Anterior cingulate cortex (tissue), 58 donors: ENCODE results near the gene COA1.
"Not testable (repeated sequence)": the region's sequence is repeated elsewhere in the genome, so short reads cannot be mapped to it uniquely, and the experiment has no call there.

ENCODE experiments used
- DNase-seq, 58 donors: peaks; one replicate each; lab custom pipeline; 2025; lab: John Stamatoyannopoulos, UW

The COA1 gene

GRCh38 chr7:43729214-43729923 is at the start of gene COA1:
COA1 (minus strand) TSS chr7:43729523; CDS start chr7:43648614, 80,909 bp downstream.
- peak; percentile 16 to 91 (median 78) for DNase-seq

GRCh38 chr7:43778293-43779044 is 49.1 kb upstream of the COA1 start:
- not testable (repeated sequence) for DNase-seq

- not testable (repeated sequence) for DNase-seq
Observed at GRCh38 chr7:43775255-43775654, 45.9 kb upstream of the COA1 start.

GRCh38 chr7:43773268-43773667 is 43.9 kb upstream of the COA1 start:
- DNase-seq = not testable (repeated sequence)

- no peak for DNase-seq
Observed at GRCh38 chr7:43771573-43771972, 42.2 kb upstream of the COA1 start.

GRCh38 chr7:43771128-43771527 is 41.8 kb upstream of the COA1 start:
- no peak for DNase-seq

- DNase-seq = no peak
Observed at GRCh38 chr7:43769791-43770465, 40.6 kb upstream of the COA1 start.

GRCh38 chr7:43769281-43769680 is 40.0 kb upstream of the COA1 start:
- DNase-seq = no peak

GRCh38 chr7:43768887-43769272 is 39.6 kb upstream of the COA1 start:
- DNase-seq = no peak

- DNase-seq = no peak
Observed at GRCh38 chr7:43768201-43768886, 39.0 kb upstream of the COA1 start.

GRCh38 chr7:43767311-43767710 is 38.0 kb upstream of the COA1 start:
- DNase-seq = no peak

GRCh38 chr7:43766564-43766963 is 37.2 kb upstream of the COA1 start:
- no peak for DNase-seq

GRCh38 chr7:43764807-43765491 is 35.6 kb upstream of the COA1 start:
- no peak for DNase-seq

- no peak for DNase-seq
Observed at GRCh38 chr7:43764039-43764761, 34.9 kb upstream of the COA1 start.

- DNase-seq = no peak
Observed at GRCh38 chr7:43763183-43763582, 33.9 kb upstream of the COA1 start.

- no peak for DNase-seq
Observed at GRCh38 chr7:43761938-43762692, 32.8 kb upstream of the COA1 start.

GRCh38 chr7:43761382-43761781 is 32.1 kb upstream of the COA1 start:
- no peak for DNase-seq

GRCh38 chr7:43760861-43761260 is 31.5 kb upstream of the COA1 start:
- DNase-seq = no peak
